ENCODE measurements around the gene GPC6.

GRCh38 chr13:94305463-94305862 is 1078.9 kb downstream of the GPC6 start:
- TF ChIP-seq CTCF (IDR thresholded peaks at IDR 0.05; ENCODE audit: insufficient read depth, low read length, poor library complexity, severe bottlenecking) = no peak
- TF ChIP-seq EZH2phosphoT487 (conservative IDR thresholded peaks at IDR 0.05; ENCODE audit: low read length) = no peak
